A673 (cell line): ENCODE results near the gene WNT7A.

ENCODE experiments used
- EZH2 ChIP-seq: fragments of 200-600 bp; sonication (generic); IDR thresholded peaks from 2 replicates; pipeline ENCODE4 v1.6.1; 2017; ENCODE audit warnings: borderline replicate concordance, low read depth, mild to moderate bottlenecking, mixed read lengths, antibody characterized with exemption, low read length; ENCODE audit not compliant: poor library complexity, severe bottlenecking
- TF ChIP-seq, protein P1 (sequence below): fragments of 300-800, 200-600 bp; sonication (generic); conservative IDR thresholded peaks from 2 replicates; pipeline ENCODE4 v1.5.1; 2017; ENCODE audit warnings: low read depth, mild to moderate bottlenecking, antibody characterized with exemption, low read length, moderate library complexity, mixed read lengths

DNA sequence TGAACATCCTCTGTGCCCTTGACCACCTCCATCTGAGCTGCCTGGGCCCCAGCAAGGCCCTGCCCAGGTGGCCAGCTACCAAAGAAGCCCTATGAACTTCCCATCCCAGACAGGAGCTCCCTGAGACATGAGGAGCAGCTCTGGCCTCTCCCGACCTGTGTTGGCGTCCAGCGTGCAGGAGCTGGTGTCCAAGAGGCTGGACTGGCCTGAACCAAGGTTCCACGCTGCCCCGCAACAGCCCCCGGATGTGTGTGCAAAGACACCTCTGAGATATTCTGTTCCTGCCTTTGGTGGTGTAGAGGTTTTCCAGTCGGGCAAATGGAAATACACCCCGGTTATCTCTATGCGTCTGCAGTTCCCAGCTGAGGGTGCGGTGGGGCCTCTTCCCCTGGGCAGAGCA, 42.1 kb downstream of the WNT7A start:
- no peak for TF ChIP-seq EZH2
- TF ChIP-seq, protein P1, sequence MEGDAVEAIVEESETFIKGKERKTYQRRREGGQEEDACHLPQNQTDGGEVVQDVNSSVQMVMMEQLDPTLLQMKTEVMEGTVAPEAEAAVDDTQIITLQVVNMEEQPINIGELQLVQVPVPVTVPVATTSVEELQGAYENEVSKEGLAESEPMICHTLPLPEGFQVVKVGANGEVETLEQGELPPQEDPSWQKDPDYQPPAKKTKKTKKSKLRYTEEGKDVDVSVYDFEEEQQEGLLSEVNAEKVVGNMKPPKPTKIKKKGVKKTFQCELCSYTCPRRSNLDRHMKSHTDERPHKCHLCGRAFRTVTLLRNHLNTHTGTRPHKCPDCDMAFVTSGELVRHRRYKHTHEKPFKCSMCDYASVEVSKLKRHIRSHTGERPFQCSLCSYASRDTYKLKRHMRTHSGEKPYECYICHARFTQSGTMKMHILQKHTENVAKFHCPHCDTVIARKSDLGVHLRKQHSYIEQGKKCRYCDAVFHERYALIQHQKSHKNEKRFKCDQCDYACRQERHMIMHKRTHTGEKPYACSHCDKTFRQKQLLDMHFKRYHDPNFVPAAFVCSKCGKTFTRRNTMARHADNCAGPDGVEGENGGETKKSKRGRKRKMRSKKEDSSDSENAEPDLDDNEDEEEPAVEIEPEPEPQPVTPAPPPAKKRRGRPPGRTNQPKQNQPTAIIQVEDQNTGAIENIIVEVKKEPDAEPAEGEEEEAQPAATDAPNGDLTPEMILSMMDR: no peak
